Right kidney (tissue), 1 donor: ENCODE measurements around the gene RNF215.
"Not testable (repeated sequence)": the region's sequence is repeated elsewhere in the genome, so short reads cannot be mapped to it uniquely, and the experiment has no call there.

Experiments used
- DNase-seq: peaks from one replicate; pipeline ENCODE4 v3.0.0-alpha.2; 2016

Gene RNF215

GRCh38 chr22:30422481-30423300 lies 35.5 kb upstream of the RNF215 start:
- no peak for DNase-seq

- no peak for DNase-seq
Measured at GRCh38 chr22:30421695-30422480, 34.7 kb upstream of the RNF215 start.

- no peak for DNase-seq
Measured at GRCh38 chr22:30420347-30421125, 33.3 kb upstream of the RNF215 start.

GRCh38 chr22:30416837-30417236 lies 29.6 kb upstream of the RNF215 start:
- no peak for DNase-seq

- no peak for DNase-seq
Measured at GRCh38 chr22:30416403-30416802, 29.2 kb upstream of the RNF215 start.

- no peak for DNase-seq
Measured at GRCh38 chr22:30414525-30415047, 27.4 kb upstream of the RNF215 start.

- DNase-seq = no peak
Measured at GRCh38 chr22:30413745-30414524, 26.7 kb upstream of the RNF215 start.

GRCh38 chr22:30413001-30413400 lies 25.8 kb upstream of the RNF215 start:
- no peak for DNase-seq

GRCh38 chr22:30411780-30412179 lies 24.6 kb upstream of the RNF215 start:
- no peak for DNase-seq

GRCh38 chr22:30408388-30409102 lies 21.3 kb upstream of the RNF215 start:
- DNase-seq = no peak

- no peak for DNase-seq
Measured at GRCh38 chr22:30406400-30406799, 19.2 kb upstream of the RNF215 start.

GRCh38 chr22:30405731-30406130 lies 18.5 kb upstream of the RNF215 start:
- no peak for DNase-seq

- DNase-seq = no peak
Measured at GRCh38 chr22:30404307-30404706, 17.1 kb upstream of the RNF215 start.

- not testable (repeated sequence) for DNase-seq
Measured at GRCh38 chr22:30402766-30403104, 15.5 kb upstream of the RNF215 start.

- no peak for DNase-seq
Measured at GRCh38 chr22:30402028-30402765, 15.0 kb upstream of the RNF215 start.

- not testable (repeated sequence) for DNase-seq
Measured at GRCh38 chr22:30401024-30401423, 13.8 kb upstream of the RNF215 start.

- DNase-seq = no peak
Measured at GRCh38 chr22:30400159-30400558, 12.9 kb upstream of the RNF215 start.

- no peak for DNase-seq
Measured at GRCh38 chr22:30399718-30400117, 12.5 kb upstream of the RNF215 start.

- DNase-seq = no peak
Measured at GRCh38 chr22:30398685-30399680, 11.8 kb upstream of the RNF215 start.
